Coronary artery (tissue), 2 donors: Measurements from ENCODE around the gene DLST.

Experiments used
- DNase-seq: peaks from one replicate; pipeline ENCODE4 v3.0.0-alpha.2; 2017; ENCODE audit warnings: low spot score
- H3K27ac ChIP-seq, 2 donors: fragments of 200-600 bp; sonication (generic); one replicate each; pipeline ENCODE4 v1.5.1; 2016 to 2019
- H3K4me3 ChIP-seq: fragments of 200-600 bp; sonication (generic); 2 replicates; pipeline ENCODE4 v1.5.1; 2016; ENCODE audit warnings: mild to moderate bottlenecking, moderate library complexity
- CTCF ChIP-seq: fragments of 200-600 bp; sonication (generic); IDR thresholded peaks from one replicate; pipeline ENCODE4 v1.5.1; 2019; ENCODE audit warnings: antibody characterized with exemption

Gene DLST

DNA sequence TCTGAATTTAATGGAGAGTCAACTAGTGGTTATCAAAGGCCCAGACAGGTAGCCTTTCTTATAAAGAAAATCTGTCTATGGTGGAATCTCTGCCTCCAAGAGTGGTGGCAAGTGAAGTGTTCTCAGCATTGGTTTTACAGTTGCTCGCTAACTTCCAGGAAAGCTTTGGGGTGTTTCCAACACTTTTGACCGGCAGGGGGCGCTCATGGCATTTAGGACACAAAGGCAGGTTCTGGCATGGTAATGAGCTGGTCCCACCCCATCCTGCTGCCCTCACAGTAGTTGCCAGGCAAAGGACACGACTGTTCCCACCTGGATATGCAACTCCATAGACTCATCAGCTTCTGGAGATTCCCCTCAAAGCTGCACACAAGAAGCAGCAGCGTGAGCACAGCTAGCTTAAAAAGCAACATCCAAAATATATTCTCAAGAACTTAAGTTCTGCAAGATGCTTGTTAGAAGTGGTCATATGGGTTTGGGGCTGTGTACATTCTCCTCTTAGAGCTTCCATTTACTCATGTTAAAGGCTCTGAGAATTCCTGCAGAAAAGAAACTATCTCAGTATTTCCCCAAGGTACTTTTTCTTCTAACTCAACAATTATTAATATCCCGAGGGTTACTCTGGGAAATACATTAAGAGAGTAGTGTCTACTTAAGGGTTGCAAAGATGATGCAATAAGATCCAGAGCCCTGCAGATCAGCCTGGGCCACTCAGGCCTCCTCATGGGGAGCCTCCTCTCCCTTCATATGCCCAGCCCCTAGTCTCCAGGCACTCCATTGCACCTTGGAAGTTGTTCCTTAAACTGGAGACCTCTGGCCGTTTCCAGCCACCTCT, 20.6 kb upstream of the DLST start:
- Histone ChIP-seq H3K4me3 (no peak overlapping the region), H3K27ac (no peak overlapping the region)
- peak; percentile 67 for TF ChIP-seq CTCF
- peak; percentile 83 for DNase-seq

GRCh38 chr14:74861734-74862090, 20.0 kb upstream of the DLST start:
- DNase-seq: no peak
- no peak overlapping the region for H3K27ac ChIP-seq
- no peak overlapping the region for H3K4me3 ChIP-seq
- no peak for TF ChIP-seq CTCF

DNA sequence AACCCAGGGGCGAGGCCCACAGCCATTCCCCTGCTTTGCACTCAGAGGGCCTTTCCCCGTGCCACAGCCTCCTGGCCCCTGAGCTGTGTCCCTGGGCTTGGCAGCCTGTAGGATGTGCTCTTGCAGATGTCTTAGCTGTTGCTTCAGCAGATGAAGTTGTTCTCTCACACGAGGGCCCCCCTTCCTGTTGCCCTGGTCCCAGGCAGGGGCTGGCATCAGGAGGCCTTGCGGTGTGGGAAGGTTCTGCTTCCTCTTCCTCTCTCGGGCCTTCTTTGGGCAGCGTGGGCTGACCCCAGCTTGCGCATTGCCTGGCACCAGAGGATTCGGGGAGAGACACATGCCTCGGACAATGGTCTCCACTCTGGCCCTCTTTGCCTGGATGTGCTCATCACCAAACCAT, 18.4 kb upstream of the DLST start:
- no peak for TF ChIP-seq CTCF
- no peak for DNase-seq
- Histone ChIP-seq H3K4me3 (no peak overlapping the region), H3K27ac (no peak overlapping the region)

GRCh38 chr14:74864198-74864597, 17.5 kb upstream of the DLST start:
- Histone ChIP-seq H3K27ac (no peak overlapping the region), H3K4me3 (no peak overlapping the region)
- no peak for DNase-seq
- no peak for TF ChIP-seq CTCF

DNA sequence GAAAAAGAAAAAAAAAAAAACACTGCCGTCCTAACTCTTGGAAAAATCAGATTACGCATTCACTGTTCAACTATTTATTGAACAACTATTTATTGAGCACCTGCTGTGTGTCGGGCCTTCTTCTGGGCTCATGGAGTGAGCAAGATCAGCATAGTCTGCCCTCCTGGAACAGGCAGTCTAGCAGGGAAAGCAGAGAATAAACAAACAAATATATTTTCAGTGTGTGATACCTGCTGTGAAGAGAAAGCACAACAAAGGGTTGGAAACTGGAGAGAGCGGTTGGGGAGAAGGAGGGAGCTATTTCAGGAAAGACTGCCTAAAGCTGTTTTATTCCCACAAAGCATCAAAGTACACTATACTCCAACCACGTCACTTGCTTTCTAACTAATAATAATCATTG, 16.6 kb upstream of the DLST start:
- DNase-seq: no peak
- Histone ChIP-seq H3K27ac (no peak overlapping the region), H3K4me3 (no peak overlapping the region)
- no peak for TF ChIP-seq CTCF

- no peak for DNase-seq
- TF ChIP-seq CTCF: no peak
These were observed 14.9 kb upstream of the DLST start for GRCh38 chr14:74866708-74867389.

GRCh38 chr14:74867673-74868072, 14.0 kb upstream of the DLST start:
- no peak for DNase-seq

More at GRCh38 chr14:74866708-74867389, 14.9 kb upstream of the DLST start:
- Histone ChIP-seq H3K4me3 (no peak overlapping the region), H3K27ac (peak overlapping the region in 1 of 2 donors; percentile 42)

More at GRCh38 chr14:74867673-74868072, 14.0 kb upstream of the DLST start:
- H3K27ac ChIP-seq: peak overlapping the region in 1 of 2 donors; percentile 42
- no peak for TF ChIP-seq CTCF
- no peak overlapping the region for H3K4me3 ChIP-seq
